Measurements from ENCODE around the gene MTX1.

DNA sequence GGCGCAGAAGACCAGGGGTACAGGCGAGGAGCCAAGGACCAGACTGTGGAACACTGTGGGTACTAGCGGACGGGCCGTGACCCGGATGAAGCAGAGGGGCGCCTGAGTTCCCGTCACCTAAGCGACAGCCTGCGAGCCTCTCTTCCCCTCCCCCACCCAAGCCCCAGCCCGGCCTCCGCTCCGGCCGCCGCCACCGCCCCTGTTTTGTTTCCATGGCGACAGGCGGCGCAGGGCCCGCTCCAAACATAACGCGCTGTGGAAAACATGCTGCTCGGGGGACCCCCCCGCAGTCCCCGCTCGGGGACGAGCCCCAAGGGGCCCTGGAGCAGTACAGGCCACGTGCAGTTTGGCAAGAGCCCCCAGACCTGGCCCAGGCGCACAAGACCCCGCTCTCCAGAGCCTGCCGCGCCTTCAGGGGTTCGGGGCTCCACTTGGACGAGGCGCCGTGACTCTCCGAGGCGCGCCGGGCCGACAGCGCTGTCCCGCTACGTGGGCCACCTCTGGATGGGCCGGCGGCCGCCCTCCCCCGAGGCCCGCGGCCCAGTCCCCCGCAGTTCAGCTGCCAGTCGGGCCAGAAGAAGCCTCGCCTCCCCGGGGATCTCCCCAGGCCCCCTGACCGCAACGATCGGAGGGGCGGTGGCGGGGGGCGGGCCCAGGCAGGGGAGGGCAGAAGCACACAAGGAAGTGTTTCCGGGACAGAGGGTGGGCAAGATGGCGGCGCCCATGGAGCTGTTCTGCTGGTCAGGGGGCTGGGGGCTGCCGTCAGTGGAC is at the start of gene MTX1:
- no peak for TF ChIP-seq POLR2A (IDR thresholded peaks at IDR 0.05)
- TF ChIP-seq, protein P1, sequence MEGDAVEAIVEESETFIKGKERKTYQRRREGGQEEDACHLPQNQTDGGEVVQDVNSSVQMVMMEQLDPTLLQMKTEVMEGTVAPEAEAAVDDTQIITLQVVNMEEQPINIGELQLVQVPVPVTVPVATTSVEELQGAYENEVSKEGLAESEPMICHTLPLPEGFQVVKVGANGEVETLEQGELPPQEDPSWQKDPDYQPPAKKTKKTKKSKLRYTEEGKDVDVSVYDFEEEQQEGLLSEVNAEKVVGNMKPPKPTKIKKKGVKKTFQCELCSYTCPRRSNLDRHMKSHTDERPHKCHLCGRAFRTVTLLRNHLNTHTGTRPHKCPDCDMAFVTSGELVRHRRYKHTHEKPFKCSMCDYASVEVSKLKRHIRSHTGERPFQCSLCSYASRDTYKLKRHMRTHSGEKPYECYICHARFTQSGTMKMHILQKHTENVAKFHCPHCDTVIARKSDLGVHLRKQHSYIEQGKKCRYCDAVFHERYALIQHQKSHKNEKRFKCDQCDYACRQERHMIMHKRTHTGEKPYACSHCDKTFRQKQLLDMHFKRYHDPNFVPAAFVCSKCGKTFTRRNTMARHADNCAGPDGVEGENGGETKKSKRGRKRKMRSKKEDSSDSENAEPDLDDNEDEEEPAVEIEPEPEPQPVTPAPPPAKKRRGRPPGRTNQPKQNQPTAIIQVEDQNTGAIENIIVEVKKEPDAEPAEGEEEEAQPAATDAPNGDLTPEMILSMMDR (IDR thresholded peaks at IDR 0.05), result no peak

Measured in lower leg skin (tissue), 3 donors.